SK-N-MC (cell line): ENCODE results near the gene RASSF1.

Source experiments
- EZH2 ChIP-seq: fragments of 200-600 bp; sonication (generic); IDR thresholded peaks from one replicate; pipeline ENCODE4 v1.6.1; 2017; ENCODE audit warnings: antibody characterized with exemption
- FOXP2 ChIP-seq: optimal IDR thresholded peaks from 2 replicates; pipeline ENCODE3; 2011; ENCODE audit warnings: mild to moderate bottlenecking, moderate library complexity; ENCODE audit not compliant: insufficient read depth; ENCODE audit errors: extremely low read length, control extremely low read depth
- POLR2AphosphoS5 ChIP-seq: IDR thresholded peaks from 2 replicates; pipeline ENCODE4 v1.6.1; 2012; ENCODE audit warnings: mild to moderate bottlenecking, low read depth, low read length, borderline replicate concordance

DNA sequence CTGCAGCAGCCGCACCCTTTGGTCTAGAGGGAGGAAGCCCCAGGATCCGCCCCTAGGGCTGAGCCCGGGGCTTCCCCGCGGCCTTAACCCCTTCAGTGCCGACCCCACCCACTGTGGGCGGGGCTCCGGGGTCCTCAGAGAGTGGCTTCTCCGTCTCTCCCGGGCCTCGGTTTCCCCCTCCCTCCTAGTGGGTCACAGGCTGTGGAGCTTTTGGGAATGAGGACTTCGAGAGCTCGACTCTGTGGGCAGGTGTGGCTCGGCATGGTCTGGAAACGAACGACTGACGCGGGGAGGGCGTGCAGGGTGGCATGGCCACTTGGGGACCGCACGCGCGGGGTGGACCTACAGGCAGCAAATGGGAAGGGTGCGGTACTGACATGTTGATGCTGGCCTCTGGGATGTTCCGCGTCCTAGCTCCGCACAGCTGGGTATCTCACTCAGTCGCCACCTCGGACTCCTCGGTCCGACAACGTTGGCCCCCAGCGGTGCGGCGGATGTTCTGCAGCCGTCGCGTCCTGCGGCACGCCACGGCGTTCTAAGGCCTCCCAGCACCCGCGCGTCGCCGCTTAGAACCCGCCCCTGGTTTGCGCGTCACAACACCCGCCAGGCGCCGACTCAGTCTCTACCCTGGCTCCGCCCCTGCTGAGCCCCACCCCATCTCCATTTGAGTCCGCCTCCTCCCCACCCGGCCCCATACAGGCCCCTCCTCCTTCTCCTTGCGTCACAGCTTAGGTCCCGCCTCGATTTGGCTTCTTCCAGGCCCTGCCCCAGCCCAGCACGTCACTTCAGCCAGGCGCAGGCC lies 41.6 kb downstream of the RASSF1 start, which contains the start of the genes HYAL3 and NAA80:
- TF ChIP-seq POLR2AphosphoS5, result peak; percentile 81
- TF ChIP-seq EZH2, result no peak
- no peak for TF ChIP-seq FOXP2
